ENCODE measurements around the gene SAMM50.

The SAMM50 gene

GRCh38 chr22:43919106-43919973 lies 35.9 kb upstream of the SAMM50 start:
- Histone ChIP-seq H3K79me2 (ENCODE audit: insufficient read depth, low read length) (no peaks in the 10 kb centered on the region), H2AFZ (ENCODE audit: low read length) (no peak overlapping the region), H3K36me3 (ENCODE audit: insufficient read depth, low read length) (no peaks in the 10 kb centered on the region)

GRCh38 chr22:43921370-43921769 lies 33.9 kb upstream of the SAMM50 start:
- Histone ChIP-seq H3K36me3 (ENCODE audit: insufficient read depth, low read length) (no peaks in the 10 kb centered on the region), H3K4me3 (ENCODE audit: low read depth, low read length, poor library complexity, severe bottlenecking) (no peak overlapping the region), H2AFZ (ENCODE audit: low read length) (no peak overlapping the region), H3K27me3 (ENCODE audit: insufficient read depth, low read length) (no peaks in the 10 kb centered on the region), H3K79me2 (ENCODE audit: insufficient read depth, low read length) (no peaks in the 10 kb centered on the region), H3K27ac (ENCODE audit: low read depth, low read length, poor library complexity, severe bottlenecking) (no peak overlapping the region), H3K9ac (ENCODE audit: low read length) (no peak overlapping the region), H3F3A (ENCODE audit: insufficient read depth, low read length) (no peaks in the 10 kb centered on the region), H4K20me1 (ENCODE audit: insufficient read depth, low read length) (no peaks in the 10 kb centered on the region), H3K9me2 (ENCODE audit: low read depth, low read length) (no peaks in the 10 kb centered on the region), H3K4me1 (ENCODE audit: insufficient read depth, low read length, severe bottlenecking) (no peaks in the 10 kb centered on the region), H3K9me3 (ENCODE audit: low read length) (no peaks in the 10 kb centered on the region), H3K4me2 (ENCODE audit: low read length) (no peak overlapping the region)
- TF ChIP-seq EZH2 (IDR thresholded peaks at IDR 0.05; ENCODE audit: borderline replicate concordance, low read length) = no peak

More at GRCh38 chr22:43919106-43919973, 35.9 kb upstream of the SAMM50 start:
- Histone ChIP-seq H3K4me3 (ENCODE audit: low read depth, low read length, poor library complexity, severe bottlenecking) (no peak overlapping the region), H3K9ac (ENCODE audit: low read length) (no peak overlapping the region), H3K4me2 (ENCODE audit: low read length) (no peak overlapping the region), H4K20me1 (ENCODE audit: insufficient read depth, low read length) (no peaks in the 10 kb centered on the region), H3K27me3 (ENCODE audit: insufficient read depth, low read length) (no peaks in the 10 kb centered on the region; the same call in 1 of the 2 replicates), H3K9me3 (ENCODE audit: low read length) (no peaks in the 10 kb centered on the region), H3K9me2 (ENCODE audit: low read depth, low read length) (no peaks in the 10 kb centered on the region), H3K4me1 (ENCODE audit: insufficient read depth, low read length, severe bottlenecking) (no peaks in the 10 kb centered on the region), H3K27ac (ENCODE audit: low read depth, low read length, poor library complexity, severe bottlenecking) (no peak overlapping the region), H3F3A (ENCODE audit: insufficient read depth, low read length) (no peaks in the 10 kb centered on the region)
- TF ChIP-seq, protein P1, sequence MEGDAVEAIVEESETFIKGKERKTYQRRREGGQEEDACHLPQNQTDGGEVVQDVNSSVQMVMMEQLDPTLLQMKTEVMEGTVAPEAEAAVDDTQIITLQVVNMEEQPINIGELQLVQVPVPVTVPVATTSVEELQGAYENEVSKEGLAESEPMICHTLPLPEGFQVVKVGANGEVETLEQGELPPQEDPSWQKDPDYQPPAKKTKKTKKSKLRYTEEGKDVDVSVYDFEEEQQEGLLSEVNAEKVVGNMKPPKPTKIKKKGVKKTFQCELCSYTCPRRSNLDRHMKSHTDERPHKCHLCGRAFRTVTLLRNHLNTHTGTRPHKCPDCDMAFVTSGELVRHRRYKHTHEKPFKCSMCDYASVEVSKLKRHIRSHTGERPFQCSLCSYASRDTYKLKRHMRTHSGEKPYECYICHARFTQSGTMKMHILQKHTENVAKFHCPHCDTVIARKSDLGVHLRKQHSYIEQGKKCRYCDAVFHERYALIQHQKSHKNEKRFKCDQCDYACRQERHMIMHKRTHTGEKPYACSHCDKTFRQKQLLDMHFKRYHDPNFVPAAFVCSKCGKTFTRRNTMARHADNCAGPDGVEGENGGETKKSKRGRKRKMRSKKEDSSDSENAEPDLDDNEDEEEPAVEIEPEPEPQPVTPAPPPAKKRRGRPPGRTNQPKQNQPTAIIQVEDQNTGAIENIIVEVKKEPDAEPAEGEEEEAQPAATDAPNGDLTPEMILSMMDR (IDR thresholded peaks at IDR 0.05; ENCODE audit: low read length) = no peak
- TF ChIP-seq EZH2 (IDR thresholded peaks at IDR 0.05; ENCODE audit: borderline replicate concordance, low read length) = no peak

GRCh38 chr22:43922123-43922522 lies 33.1 kb upstream of the SAMM50 start:
- no peak for TF ChIP-seq EZH2 (IDR thresholded peaks at IDR 0.05; ENCODE audit: borderline replicate concordance, low read length)
- TF ChIP-seq, protein P1 (IDR thresholded peaks at IDR 0.05; ENCODE audit: low read length) = no peak
- no peak overlapping the region for H3K9ac ChIP-seq (ENCODE audit: low read length)
- H3K27me3 ChIP-seq (ENCODE audit: insufficient read depth, low read length) = no peaks in the 10 kb centered on the region
- H3K9me3 ChIP-seq (ENCODE audit: low read length) = no peaks in the 10 kb centered on the region
- H3K79me2 ChIP-seq (ENCODE audit: insufficient read depth, low read length) = no peaks in the 10 kb centered on the region
- no peaks in the 10 kb centered on the region for H3K4me1 ChIP-seq (ENCODE audit: insufficient read depth, low read length, severe bottlenecking)
- H2AFZ ChIP-seq (ENCODE audit: low read length) = no peak overlapping the region
- no peak overlapping the region for H3K4me2 ChIP-seq (ENCODE audit: low read length)
- no peak overlapping the region for H3K27ac ChIP-seq (ENCODE audit: low read depth, low read length, poor library complexity, severe bottlenecking)
- H3K4me3 ChIP-seq (ENCODE audit: low read depth, low read length, poor library complexity, severe bottlenecking) = no peak overlapping the region
- H4K20me1 ChIP-seq (ENCODE audit: insufficient read depth, low read length) = no peaks in the 10 kb centered on the region
- H3K9me2 ChIP-seq (ENCODE audit: low read depth, low read length) = no peaks in the 10 kb centered on the region
- no peaks in the 10 kb centered on the region for H3K36me3 ChIP-seq (ENCODE audit: insufficient read depth, low read length)
- no peaks in the 10 kb centered on the region for H3F3A ChIP-seq (ENCODE audit: insufficient read depth, low read length)

Data from OCI-LY1 (cell line).